Immature natural killer cell (primary cell): Measurements from ENCODE around the gene KRTAP10-12. TPM values are rescaled to one million over a fixed set of nuclear protein-coding genes. Genes with fewer than 3 reads are reported as not detected.
A peak's percentile ranks its signal among the peaks of the same experiment; 100 is the strongest.
"Not testable (repeated sequence)": the region's sequence is repeated elsewhere in the genome, so short reads cannot be mapped to it uniquely, and the experiment has no call there.

Experiments used
- DNase-seq, 3 donors: peaks; one replicate each; pipeline ENCODE4 v3.0.0; 2022; ENCODE audit warnings: mixed read lengths in 1 of 3
- H3K27ac Mint-ChIP-seq, 6 donors: one replicate each; pipeline ENCODE4 v1.8.0; 2020; ENCODE audit warnings: mixed read lengths in 6 of 6, mild to moderate bottlenecking in 5 of 6, inconsistent platforms in 4 of 6, moderate library complexity in 3 of 6
- H3K27me3 Mint-ChIP-seq, 3 donors: one replicate each; pipeline ENCODE4 v1.8.0; 2020 to 2021; ENCODE audit warnings: low read depth in 3 of 3, mild to moderate bottlenecking in 3 of 3, mixed read lengths in 3 of 3, moderate library complexity in 3 of 3, inconsistent platforms in 1 of 3
- H3K36me3 Mint-ChIP-seq, 3 donors: one replicate each; pipeline ENCODE4 v1.8.0; 2020; ENCODE audit warnings: mixed read lengths in 3 of 3, inconsistent platforms in 2 of 3, mild to moderate bottlenecking in 2 of 3
- H3K4me1 Mint-ChIP-seq, 2 donors: one replicate each; pipeline ENCODE4 v1.8.0; 2020; ENCODE audit warnings: inconsistent platforms in 2 of 2, mild to moderate bottlenecking in 2 of 2, mixed read lengths in 2 of 2, moderate library complexity in 1 of 2
- H3K4me3 Mint-ChIP-seq, 5 donors: one replicate each; pipeline ENCODE4 v1.8.0; 2020; ENCODE audit warnings: mild to moderate bottlenecking in 5 of 5, mixed read lengths in 5 of 5, inconsistent platforms in 3 of 5, moderate library complexity in 3 of 5
- H3K9me3 Mint-ChIP-seq, 6 donors: one replicate each; pipeline ENCODE4 v1.8.0; 2020; ENCODE audit warnings: mild to moderate bottlenecking in 6 of 6, mixed read lengths in 6 of 6, inconsistent platforms in 4 of 6, moderate library complexity in 3 of 6
- polyA plus RNA-seq, 3 donors: library from polyadenylated mRNA; unstranded; fragments of 300-500 nt; fragmentation: Illumina TruSeq; gene quantifications; one replicate each; pipeline ENCODE4 v1.2.3, GENCODE V29; 2021

KRTAP10-12 gene
- polyA plus RNA-seq = not detected

GRCh38 chr21:44697172-44697810 lies at the start of gene KRTAP10-12:
TSS of gene KRTAP10-12 (plus strand) at chr21:44697172. CDS start at chr21:44697202, 30 bp downstream.
- not testable (repeated sequence) for DNase-seq

GRCh38 chr21:44647222-44647552 lies 49.8 kb upstream of the KRTAP10-12 start:
- peaks cover 9 to 13% (median 11%) of the 10 kb centered on the region in 3 donors for H3K36me3 Mint-ChIP-seq
- H3K4me1 Mint-ChIP-seq = no peaks in the 10 kb centered on the region
- H3K27me3 Mint-ChIP-seq = peaks cover 4 to 10% (median 5%) of the 10 kb centered on the region in 3 donors
- no peak overlapping the region for H3K27ac Mint-ChIP-seq
- H3K4me3 Mint-ChIP-seq = no peak overlapping the region
- H3K9me3 Mint-ChIP-seq = peaks cover 10 to 30% (median 23%) of the 10 kb centered on the region in 6 donors
- no peak for DNase-seq

More at GRCh38 chr21:44697172-44697810, at the start of gene KRTAP10-12:
- not testable (repeated sequence) for H3K4me1 Mint-ChIP-seq, H3K36me3 Mint-ChIP-seq, H3K4me3 Mint-ChIP-seq
- Mint-ChIP-seq H3K27me3 (peaks cover 8 to 23% (median 8%) of the 10 kb centered on the region in 3 donors), H3K27ac (peak within 1 kb of the TSS in 1 of 6 donors; percentile 55), H3K9me3 (peaks cover 0 to 13% (median 5%) of the 10 kb centered on the region in 6 donors)

GRCh38 chr21:44648557-44649311 lies 48.2 kb upstream of the KRTAP10-12 start:
- Mint-ChIP-seq H3K4me3 (no peak overlapping the region), H3K9me3 (peaks cover 8 to 20% (median 18%) of the 10 kb centered on the region in 6 donors), H3K27me3 (peaks cover 0 to 10% (median 5%) of the 10 kb centered on the region in 3 donors), H3K36me3 (peaks cover 9 to 13% (median 11%) of the 10 kb centered on the region in 3 donors), H3K4me1 (peaks cover 0 to 3% of the 10 kb centered on the region in 2 donors), H3K27ac (no peak overlapping the region)
- no peak for DNase-seq

- Mint-ChIP-seq H3K4me3 (no peak overlapping the region), H3K36me3 (peaks cover 3 to 5% (median 5%) of the 10 kb centered on the region in 3 donors), H3K4me1 (peaks cover 1 to 10% of the 10 kb centered on the region in 2 donors), H3K27ac (no peak overlapping the region), H3K27me3 (peaks cover 1 to 7% (median 3%) of the 10 kb centered on the region in 3 donors), H3K9me3 (peaks cover 8 to 11% (median 9%) of the 10 kb centered on the region in 6 donors)
- no peak for DNase-seq
Observed at GRCh38 chr21:44649521-44650100, 47.4 kb upstream of the KRTAP10-12 start.

GRCh38 chr21:44650265-44650972 lies 46.6 kb upstream of the KRTAP10-12 start:
- H3K27ac Mint-ChIP-seq = peak overlapping the region in 2 of 6 donors; percentile 21 to 75
- peaks cover 1 to 5% (median 2%) of the 10 kb centered on the region in 3 donors for H3K27me3 Mint-ChIP-seq
- peaks cover 8 to 18% of the 10 kb centered on the region in 2 donors for H3K4me1 Mint-ChIP-seq
- H3K36me3 Mint-ChIP-seq = no peaks in the 10 kb centered on the region
- H3K4me3 Mint-ChIP-seq = no peak overlapping the region
- DNase-seq = no peak
- H3K9me3 Mint-ChIP-seq = peaks cover 2 to 4% (median 3%) of the 10 kb centered on the region in 6 donors

GRCh38 chr21:44650973-44651675 lies 45.8 kb upstream of the KRTAP10-12 start:
- Mint-ChIP-seq H3K4me3 (no peak overlapping the region), H3K27ac (peak overlapping the region in 3 of 6 donors; percentile 46 to 80 (median 49)), H3K4me1 (peaks cover 12 to 24% of the 10 kb centered on the region in 2 donors), H3K9me3 (peaks cover 0 to 4% (median 1%) of the 10 kb centered on the region in 6 donors), H3K36me3 (peaks cover 0 to 3% (median 0%) of the 10 kb centered on the region in 3 donors), H3K27me3 (peaks cover 1 to 5% (median 2%) of the 10 kb centered on the region in 3 donors)
- no peak for DNase-seq

GRCh38 chr21:44653123-44653522 lies 43.8 kb upstream of the KRTAP10-12 start:
- DNase-seq = no peak
- peaks cover 6 to 18% (median 13%) of the 10 kb centered on the region in 6 donors for H3K9me3 Mint-ChIP-seq
- no peak overlapping the region for H3K4me3 Mint-ChIP-seq
- peaks cover 32 to 44% of the 10 kb centered on the region in 2 donors for H3K4me1 Mint-ChIP-seq
- H3K27me3 Mint-ChIP-seq = peaks cover 4 to 14% (median 8%) of the 10 kb centered on the region in 3 donors
- no peak overlapping the region for H3K27ac Mint-ChIP-seq
- H3K36me3 Mint-ChIP-seq = peaks cover 10 to 16% (median 12%) of the 10 kb centered on the region in 3 donors

GRCh38 chr21:44653656-44654575 lies 43.1 kb upstream of the KRTAP10-12 start:
- DNase-seq = peak in 1 of 3 donors; percentile 52
- H3K27me3 Mint-ChIP-seq = peaks cover 4 to 15% (median 13%) of the 10 kb centered on the region in 3 donors
- peak overlapping the region; percentile 37 to 85 (median 70) for H3K27ac Mint-ChIP-seq
- peaks cover 6 to 18% (median 13%) of the 10 kb centered on the region in 6 donors for H3K9me3 Mint-ChIP-seq
- H3K4me1 Mint-ChIP-seq = peaks cover 40 to 52% of the 10 kb centered on the region in 2 donors
- peaks cover 10 to 16% (median 12%) of the 10 kb centered on the region in 3 donors for H3K36me3 Mint-ChIP-seq
- peak overlapping the region in 2 of 5 donors; percentile 13 to 41 for H3K4me3 Mint-ChIP-seq

GRCh38 chr21:44654576-44655175 lies 42.3 kb upstream of the KRTAP10-12 start, which contains the start of gene KRTAP12-4:
TSS of gene KRTAP12-4 (minus strand) at chr21:44654659. CDS start at chr21:44654614, 45 bp downstream.
- DNase-seq = no peak
- H3K27ac Mint-ChIP-seq = peak within 1 kb of the TSS; percentile 42 to 85 (median 73)
- peaks cover 48 to 60% of the 10 kb centered on the region in 2 donors for H3K4me1 Mint-ChIP-seq

GRCh38 chr21:44656868-44657267 lies 40.1 kb upstream of the KRTAP10-12 start:
- Mint-ChIP-seq H3K36me3 (peaks cover 10 to 19% (median 12%) of the 10 kb centered on the region in 3 donors), H3K9me3 (peaks cover 6 to 18% (median 13%) of the 10 kb centered on the region in 6 donors), H3K4me1 (peaks cover 50 to 64% of the 10 kb centered on the region in 2 donors), H3K4me3 (peak overlapping the region; percentile 60 to 90 (median 72)), H3K27ac (peak overlapping the region; percentile 93 to 99 (median 97)), H3K27me3 (peaks cover 4 to 19% (median 15%) of the 10 kb centered on the region in 3 donors)
- no peak for DNase-seq

More at GRCh38 chr21:44654576-44655175, 42.3 kb upstream of the KRTAP10-12 start, which contains the start of gene KRTAP12-4:
- Mint-ChIP-seq H3K36me3 (peaks cover 10 to 16% (median 12%) of the 10 kb centered on the region in 3 donors), H3K4me3 (peak within 1 kb of the TSS in 4 of 5 donors; percentile 13 to 53 (median 38)), H3K9me3 (peaks cover 6 to 18% (median 13%) of the 10 kb centered on the region in 6 donors), H3K27me3 (peaks cover 4 to 18% (median 15%) of the 10 kb centered on the region in 3 donors)
